GM19438 (cell line): ENCODE data around the gene CUL2.
"Not testable (repeated sequence)": the region's sequence is repeated elsewhere in the genome, so short reads cannot be mapped to it uniquely, and the experiment has no call there.

Source experiments
- ATAC-seq: cut with Tn5 transposase; IDR thresholded peaks from one replicate; pipeline ENCODE4 v1.9.1; 2021; ENCODE audit warnings: low read depth; ENCODE audit not compliant: unreplicated experiment

The CUL2 gene

GRCh38 chr10:34985823-34986222 lies 104.3 kb downstream of the CUL2 start:
- ATAC-seq, result no peak

GRCh38 chr10:34985146-34985545 lies 105.0 kb downstream of the CUL2 start:
- ATAC-seq, result no peak

- ATAC-seq, result no peak
Observed at GRCh38 chr10:34981844-34982243, 108.3 kb downstream of the CUL2 start.

DNA sequence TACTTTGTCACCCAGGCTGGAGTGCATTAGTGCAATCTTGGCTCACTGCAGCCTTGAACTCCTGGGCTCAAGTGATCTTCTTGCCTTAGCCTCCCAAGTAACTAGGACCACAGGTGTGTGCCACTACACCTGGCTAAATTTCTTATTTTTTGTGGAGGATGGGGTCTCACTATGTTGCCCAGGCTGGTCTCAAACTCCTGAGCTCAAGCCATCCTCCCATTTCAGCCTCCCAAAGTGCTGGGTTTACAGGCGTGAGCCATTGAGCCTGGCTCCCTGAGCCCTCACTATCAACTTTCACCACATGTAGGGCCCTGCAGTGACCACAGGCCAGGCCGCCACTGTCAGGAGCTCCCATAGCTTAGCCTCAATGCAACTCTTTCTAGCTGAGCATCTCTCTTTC lies 110.2 kb downstream of the CUL2 start:
- no peak for ATAC-seq

GRCh38 chr10:34978080-34978479 lies 112.1 kb downstream of the CUL2 start:
- ATAC-seq, result no peak

DNA sequence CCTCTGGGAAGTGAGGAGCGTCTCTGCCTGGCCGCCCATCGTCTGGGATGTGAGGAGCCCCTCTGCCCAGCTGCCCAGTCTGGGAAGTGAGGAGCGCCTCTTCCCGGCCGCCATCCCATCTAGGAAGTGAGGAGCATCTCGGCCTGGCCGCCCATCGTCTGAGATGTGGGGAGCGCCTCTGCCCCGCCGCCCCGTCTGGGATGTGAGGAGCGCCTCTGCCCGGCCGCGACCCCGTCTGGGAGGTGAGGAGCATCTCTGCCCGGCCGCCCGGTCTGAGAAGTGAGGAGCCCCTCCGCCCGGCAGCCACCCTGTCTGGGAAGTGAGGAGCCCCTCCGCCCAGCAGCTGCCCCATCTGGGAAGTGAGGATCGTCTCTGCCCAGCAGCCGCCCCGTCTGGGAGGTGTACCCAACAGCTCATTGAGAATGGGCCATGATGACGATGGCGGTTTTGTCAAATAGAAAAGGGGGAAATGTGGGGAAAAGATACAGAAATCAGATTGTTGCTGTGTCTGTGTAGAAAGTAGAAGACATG lies 113.7 kb downstream of the CUL2 start:
- not testable (repeated sequence) for ATAC-seq

DNA sequence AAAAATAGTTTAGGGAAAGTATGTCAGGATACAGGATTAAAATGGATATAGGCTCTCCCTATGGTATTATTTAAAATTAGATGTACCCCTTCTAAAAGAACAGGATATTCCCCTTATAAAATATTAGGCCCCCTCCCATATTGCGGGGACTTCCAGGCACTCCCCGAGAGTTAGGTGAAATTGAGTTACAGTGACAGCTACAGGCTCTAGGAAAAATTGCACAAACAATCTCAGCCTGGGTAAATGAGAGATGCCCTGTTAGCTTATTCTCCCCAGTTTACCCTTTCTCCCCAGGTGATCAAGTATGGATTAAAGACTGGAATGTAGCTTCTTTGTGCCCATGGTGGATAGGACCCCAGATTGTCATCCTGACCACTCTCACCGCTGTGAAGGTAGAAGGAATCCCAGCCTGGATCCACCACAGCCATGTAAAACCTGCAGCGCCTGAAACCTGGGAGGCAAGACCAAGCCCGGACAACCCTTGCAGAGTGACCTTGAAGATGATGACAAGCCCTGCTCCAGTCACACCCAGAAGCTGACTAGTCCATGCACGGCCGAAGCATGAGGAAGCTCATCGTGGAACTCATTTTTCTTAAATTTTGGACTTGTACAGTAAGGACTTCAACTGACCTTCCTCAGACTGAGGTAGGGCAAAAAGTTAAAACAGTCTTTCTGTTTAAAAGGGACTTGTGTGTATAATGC lies 115.6 kb downstream of the CUL2 start:
- ATAC-seq, result not testable (repeated sequence)

- ATAC-seq, result not testable (repeated sequence)
Observed at GRCh38 chr10:34973757-34974156, 116.4 kb downstream of the CUL2 start.

GRCh38 chr10:34973121-34973520 lies 117.0 kb downstream of the CUL2 start:
- not testable (repeated sequence) for ATAC-seq

GRCh38 chr10:34972591-34972990 lies 117.5 kb downstream of the CUL2 start:
- ATAC-seq, result not testable (repeated sequence)

- not testable (repeated sequence) for ATAC-seq
Observed at GRCh38 chr10:34971606-34972334, 118.4 kb downstream of the CUL2 start.

DNA sequence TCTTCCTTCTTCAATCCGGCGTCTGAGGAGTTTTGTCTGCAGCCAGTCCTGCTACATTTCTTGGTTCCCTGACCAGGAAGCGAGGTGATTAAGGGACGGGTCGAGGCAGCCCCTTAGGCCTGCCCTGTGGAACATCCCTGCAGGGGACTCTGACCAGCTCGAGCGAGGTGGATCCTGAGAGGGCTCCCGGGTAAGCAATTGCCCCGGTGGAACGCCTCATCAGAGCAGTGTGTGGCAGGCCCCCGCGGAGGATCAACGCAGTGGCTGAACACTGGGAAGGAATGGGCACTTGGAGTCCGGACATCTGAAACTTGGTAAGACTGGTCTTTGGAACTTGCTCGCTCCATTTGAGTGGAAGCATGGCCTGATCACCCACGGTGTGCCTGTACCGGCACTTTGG lies 121.0 kb downstream of the CUL2 start:
- ATAC-seq, result no peak

- no peak for ATAC-seq
Observed at GRCh38 chr10:34967335-34967880, 122.7 kb downstream of the CUL2 start.

GRCh38 chr10:34966451-34966850 lies 123.7 kb downstream of the CUL2 start:
- no peak for ATAC-seq

- ATAC-seq, result no peak
Observed at GRCh38 chr10:34966040-34966439, 124.1 kb downstream of the CUL2 start.

GRCh38 chr10:34964166-34964800 lies 125.9 kb downstream of the CUL2 start:
- ATAC-seq, result no peak

DNA sequence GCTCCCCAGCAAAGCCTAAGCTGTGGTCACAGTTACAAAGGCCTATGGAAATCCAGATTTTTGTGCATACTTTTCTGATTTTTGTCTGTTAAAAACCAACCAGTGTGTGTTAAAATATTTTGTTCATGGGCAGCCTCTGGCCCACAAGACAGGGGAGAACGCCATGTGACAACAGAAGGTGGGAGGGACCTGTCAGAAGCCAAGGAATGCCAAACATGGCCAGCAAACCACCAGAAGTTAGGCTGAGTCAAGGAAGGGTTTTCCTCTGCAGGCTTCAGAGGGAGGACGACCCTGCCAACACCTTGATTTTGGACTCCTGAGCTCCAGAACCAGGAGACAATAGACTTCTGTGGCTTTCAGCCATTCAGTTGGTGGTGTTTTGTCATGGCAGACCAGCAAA lies 127.3 kb downstream of the CUL2 start:
- ATAC-seq, result no peak

GRCh38 chr10:34960983-34961382 lies 129.2 kb downstream of the CUL2 start:
- ATAC-seq, result no peak

- ATAC-seq, result no peak
Observed at GRCh38 chr10:34959786-34960185, 130.4 kb downstream of the CUL2 start.

DNA sequence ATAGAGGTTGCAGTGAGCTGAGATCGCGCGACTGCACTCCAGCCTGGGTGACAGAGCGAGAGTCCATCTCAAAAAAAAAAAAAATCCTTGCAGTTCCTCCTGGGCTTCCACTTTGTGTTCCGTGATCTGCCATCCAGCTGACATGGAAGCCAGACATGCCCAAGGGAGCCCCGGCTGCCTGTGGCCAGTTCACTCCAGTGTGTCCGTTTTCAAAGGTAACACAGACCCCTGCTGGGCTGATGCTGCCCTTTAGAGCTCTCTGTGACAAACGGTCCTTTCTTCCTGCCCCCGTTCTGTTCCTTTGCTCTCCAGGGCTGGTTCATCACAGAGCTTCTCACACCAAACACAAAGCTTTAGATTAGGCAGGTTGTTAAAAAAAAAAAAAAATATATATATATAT lies 130.8 kb downstream of the CUL2 start:
- ATAC-seq, result no peak
